Panc1 (cell line): ENCODE measurements around the gene LSMEM2. TPM values are rescaled to one million over a fixed set of nuclear protein-coding genes. Genes with fewer than 3 reads are reported as not detected.

Source experiments
- ATAC-seq: fragments of 200-7000 bp; cut with Tn5 transposase; 2 replicates; pipeline ENCODE4 v1.9.1; 2020; ENCODE audit warnings: mild to moderate bottlenecking, moderate library complexity
- Bru-seq: library from RNA; stranded (reverse); fragments of 400-500 nt; gene quantifications from one replicate; lab custom pipeline; 2021; lab: Mats Ljungman, UMichigan
- BruChase-seq, 2 experiments: library from RNA; stranded (reverse); fragments of 400-500 nt; gene quantifications; one replicate each; lab custom pipeline; 2021; lab: Mats Ljungman, UMichigan
- BruUV-seq: library from RNA; stranded (reverse); fragments of 400-500 nt; replicated peaks from 2 replicates; lab custom pipeline; 2021; lab: Mats Ljungman, UMichigan
- CTCF ChIA-PET: fragments of 300-600 bp; sonication (Branson Sonifier 250); formaldehyde crosslinking; loops from one replicate; lab custom pipeline; 2022; ENCODE audit warnings: antibody characterized with exemption; lab: Charles Lee
- POLR2A ChIA-PET: fragments of 300-600 bp; sonication (Branson Sonifier 250); formaldehyde crosslinking; loops from one replicate; lab custom pipeline; 2022; ENCODE audit warnings: antibody characterized with exemption; lab: Charles Lee
- DNase-seq: peaks from one replicate; pipeline ENCODE4 v3.0.0-alpha.2; 2010; ENCODE audit warnings: low read depth, low spot score
- H3K27ac ChIP-seq: 2 replicates; pipeline ENCODE4 v1.5.1; 2011; ENCODE audit warnings: mild to moderate bottlenecking, low read length, inconsistent platforms
- H3K27me3 ChIP-seq: fragments of 200-500 bp; sonication (Bioruptor generic); 2 replicates; pipeline ENCODE4 v1.6.0; 2014; ENCODE audit warnings: low read length, inconsistent platforms; ENCODE audit not compliant: control insufficient read depth, insufficient read depth
- H3K36me3 ChIP-seq: fragments of 200-500 bp; sonication (Bioruptor generic); 2 replicates; pipeline ENCODE4 v1.5.1; 2014; ENCODE audit warnings: inconsistent platforms, mild to moderate bottlenecking, low read length, moderate library complexity; ENCODE audit not compliant: control insufficient read depth, insufficient read depth
- H3K4me1 ChIP-seq: 2 replicates; pipeline ENCODE4 v1.5.1; 2011; ENCODE audit warnings: inconsistent platforms, mild to moderate bottlenecking, low read length, moderate library complexity; ENCODE audit not compliant: control insufficient read depth, insufficient read depth
- H3K4me3 ChIP-seq, 2 experiments: 2 replicates each; pipeline ENCODE4 v1.5.1; 2011 to 2012; ENCODE audit warnings: low read depth in 2 of 2, low read length in 2 of 2, mild to moderate bottlenecking in 2 of 2, inconsistent platforms in 1 of 2, moderate library complexity in 1 of 2
- H3K9me3 ChIP-seq: fragments of 200-500 bp; sonication (Bioruptor generic); 2 replicates; pipeline ENCODE4 v1.5.1; 2014; ENCODE audit warnings: low read depth, mild to moderate bottlenecking, inconsistent platforms, low read length, moderate library complexity; ENCODE audit not compliant: control insufficient read depth, insufficient read depth
- CTCF ChIP-seq: fragments of 450-650 bp; IDR thresholded peaks from 2 replicates; pipeline ENCODE4 v1.5.1; 2017; ENCODE audit warnings: mild to moderate bottlenecking
- POLR2AphosphoS5 ChIP-seq: IDR thresholded peaks from 2 replicates; pipeline ENCODE4 v1.6.1; 2012; ENCODE audit warnings: mild to moderate bottlenecking, low read depth, low read length, moderate library complexity
- REST ChIP-seq, 2 experiments: IDR thresholded peaks; 2 replicates each; pipeline ENCODE4 v1.6.1; 2011 to 2012; ENCODE audit warnings: low read depth in 2 of 2, control low read depth in 1 of 2, low read length in 1 of 2, mild to moderate bottlenecking in 1 of 2, moderate library complexity in 1 of 2; ENCODE audit not compliant: insufficient read depth in 1 of 2
- SIN3A ChIP-seq: IDR thresholded peaks from 2 replicates; pipeline ENCODE4 v1.6.1; 2012; ENCODE audit warnings: low read depth, mild to moderate bottlenecking, low read length, moderate library complexity, borderline replicate concordance; ENCODE audit not compliant: insufficient read depth
- TCF7L2 ChIP-seq: IDR thresholded peaks from 2 replicates; pipeline ENCODE4 v1.6.1; 2011; ENCODE audit warnings: mild to moderate bottlenecking, low read depth, low read length, inconsistent platforms
- in situ Hi-C: cut with HindIII; loops from 2 replicates; pipeline ENCODE4 v1.10.0; 2016; ENCODE audit warnings: low sequenced_read_pairs, low pct_unique_long_range_greater_than_20kb
- intact Hi-C: fragments of 100-400 bp; cut with micrococcal nuclease; formaldehyde crosslinking; loops from one replicate; pipeline ENCODE4 v1.10.0; 2022; ENCODE audit not compliant: unreplicated experiment
- long read RNA-seq: library from polyadenylated mRNA; unstranded; transcript quantifications from one replicate; pipeline ENCODE4 v2.0.0, GENCODE V29; 2021; ENCODE audit not compliant: unreplicated experiment
- polyA plus RNA-seq: library from polyadenylated mRNA; unstranded; fragments of >200 nt; gene quantifications from one replicate; pipeline ENCODE4 v1.2.1, GENCODE V29; 2012; ENCODE audit warnings: missing spikeins; ENCODE audit not compliant: insufficient read length
- total RNA-seq: library from RNA; stranded (reverse); gene quantifications from one replicate; pipeline ENCODE4 v1.2.1, GENCODE V29; 2021; ENCODE audit not compliant: unreplicated experiment

LSMEM2 gene
- total RNA-seq (not detected), Bru-seq, nascent RNA (percentile 8 among the genes with signal in this experiment), BruChase-seq, experiment 1, labeled RNA remaining after a 2-hour chase (percentile 8 among the genes with signal in this experiment), BruChase-seq, experiment 2, labeled RNA remaining after a 6-hour chase (percentile 20 among the genes with signal in this experiment)
- not detected for polyA plus RNA-seq
- long read RNA-seq, partial matches to known transcripts, result 0 of 1 reads
- long read RNA-seq, other reads (novel, unspliced or antisense), result 1 of 1 reads

DNA sequence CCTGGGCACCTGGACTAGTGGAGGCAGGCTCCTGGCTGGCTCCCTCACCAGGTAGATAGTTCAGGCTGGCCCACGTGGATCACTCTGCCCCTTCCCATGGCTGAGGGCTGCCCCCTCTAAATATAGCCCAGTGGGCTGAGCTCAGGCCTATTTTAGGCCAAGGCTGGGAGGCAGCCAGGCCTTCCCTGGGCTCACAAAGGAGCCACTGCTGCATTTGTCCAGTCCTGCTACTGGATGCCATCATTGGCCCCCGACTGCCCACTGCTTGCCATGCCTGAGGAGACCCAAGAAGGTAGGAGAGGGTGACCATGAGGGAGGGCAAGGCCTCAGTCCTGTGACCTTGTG lies at the start of gene LSMEM2:
Gene LSMEM2, plus strand, starts transcription at position 208 of the 345 bp plus-strand sequence. Its CDS starts 27 bp downstream, at position 235.
- no TSS peak for BruUV-seq
- Histone ChIP-seq H3K9me3 (no peaks in the 10 kb centered on the region), H3K36me3 (no peaks in the 10 kb centered on the region), H3K27ac (no peak within 1 kb of the TSS), H3K4me1 (no peaks in the 10 kb centered on the region; the same call in 1 of the 2 replicates), H3K4me3 (no peak within 1 kb of the TSS), H3K27me3 (no peaks in the 10 kb centered on the region)
- ChIA-PET CTCF (no interaction called here), POLR2A (no interaction called here)
- TF ChIP-seq REST (IDR thresholded peaks at IDR 0.05; ENCODE audit: insufficient read depth in 1 of 2, low read depth in 2 of 2, low read length in 1 of 2), result no peak
- no peak for TF ChIP-seq CTCF
- no peak for TF ChIP-seq SIN3A
- TF ChIP-seq TCF7L2, result no peak
- DNase-seq, result no peak
- intact Hi-C loops (no loop called here), in situ Hi-C loops (no loop called here)
- no peak for ATAC-seq

- Histone ChIP-seq H3K4me3 (no peak overlapping the region), H3K27me3 (no peaks in the 10 kb centered on the region), H3K9me3 (no peaks in the 10 kb centered on the region), H3K27ac (no peak overlapping the region), H3K36me3 (no peaks in the 10 kb centered on the region), H3K4me1 (no peaks in the 10 kb centered on the region; the same call in 1 of the 2 replicates)
- BruUV-seq, result no TSS peak
- in situ Hi-C loops, result no loop called here
- DNase-seq, result no peak
- ChIA-PET POLR2A (no interaction called here), CTCF (no interaction called here)
- no peak for ATAC-seq
- TF ChIP-seq REST (IDR thresholded peaks at IDR 0.05; ENCODE audit: insufficient read depth in 1 of 2, low read depth in 2 of 2, low read length in 1 of 2) (no peak), TCF7L2 (no peak), CTCF (no peak), POLR2AphosphoS5 (no peak), SIN3A (no peak)
- intact Hi-C loops, result no loop called here
Observed at GRCh38 chr3:50229490-50229889, 49.4 kb upstream of the LSMEM2 start.
